ENCODE measurements around the gene RANBP3L.
"Not testable (repeated sequence)": the region's sequence is repeated elsewhere in the genome, so short reads cannot be mapped to it uniquely, and the experiment has no call there.

RANBP3L gene, protein sequence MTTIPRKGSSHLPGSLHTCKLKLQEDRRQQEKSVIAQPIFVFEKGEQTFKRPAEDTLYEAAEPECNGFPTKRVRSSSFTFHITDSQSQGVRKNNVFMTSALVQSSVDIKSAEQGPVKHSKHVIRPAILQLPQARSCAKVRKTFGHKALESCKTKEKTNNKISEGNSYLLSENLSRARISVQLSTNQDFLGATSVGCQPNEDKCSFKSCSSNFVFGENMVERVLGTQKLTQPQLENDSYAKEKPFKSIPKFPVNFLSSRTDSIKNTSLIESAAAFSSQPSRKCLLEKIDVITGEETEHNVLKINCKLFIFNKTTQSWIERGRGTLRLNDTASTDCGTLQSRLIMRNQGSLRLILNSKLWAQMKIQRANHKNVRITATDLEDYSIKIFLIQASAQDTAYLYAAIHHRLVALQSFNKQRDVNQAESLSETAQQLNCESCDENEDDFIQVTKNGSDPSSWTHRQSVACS

DNA sequence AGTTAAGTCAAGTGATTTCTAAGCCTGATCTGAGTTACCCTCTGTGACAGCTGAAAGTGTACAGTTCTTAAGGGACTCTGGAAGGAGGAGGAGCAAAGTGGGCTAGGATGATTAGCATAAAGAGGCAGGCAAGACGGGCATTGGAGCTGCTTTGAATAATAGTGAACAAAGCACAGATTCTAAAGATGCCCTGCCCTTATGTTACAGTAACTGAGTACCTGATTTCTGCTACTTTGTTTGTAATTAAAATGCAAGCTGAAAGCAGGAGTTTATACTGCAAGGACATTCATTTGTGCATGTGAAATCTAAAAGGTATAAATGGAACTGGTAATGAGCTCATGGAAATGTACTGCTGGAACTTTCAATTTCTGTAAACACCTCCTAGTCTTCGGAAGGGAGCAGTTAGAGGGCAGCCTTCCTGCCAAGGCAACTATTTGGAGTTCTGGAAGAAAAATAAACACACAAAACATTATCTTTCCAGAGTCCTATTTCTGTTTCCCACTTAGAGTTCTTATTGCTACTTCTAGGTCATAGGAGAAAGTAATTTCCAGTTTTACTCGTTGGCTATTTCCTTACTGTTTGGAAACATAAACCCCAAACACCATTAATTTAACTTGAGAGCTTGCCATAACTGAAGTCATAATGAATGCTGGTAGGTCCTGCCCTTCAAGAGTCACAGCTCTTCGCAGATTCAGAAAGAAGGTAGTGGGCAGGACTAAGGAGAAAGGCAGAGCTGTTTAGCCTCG lies at the start of gene RANBP3L:
RANBP3L (minus strand) TSS at position 45 of the 746 bp plus-strand sequence. CDS start 486 bp downstream, outside the sequence.
- no peak for DNase-seq

DNA sequence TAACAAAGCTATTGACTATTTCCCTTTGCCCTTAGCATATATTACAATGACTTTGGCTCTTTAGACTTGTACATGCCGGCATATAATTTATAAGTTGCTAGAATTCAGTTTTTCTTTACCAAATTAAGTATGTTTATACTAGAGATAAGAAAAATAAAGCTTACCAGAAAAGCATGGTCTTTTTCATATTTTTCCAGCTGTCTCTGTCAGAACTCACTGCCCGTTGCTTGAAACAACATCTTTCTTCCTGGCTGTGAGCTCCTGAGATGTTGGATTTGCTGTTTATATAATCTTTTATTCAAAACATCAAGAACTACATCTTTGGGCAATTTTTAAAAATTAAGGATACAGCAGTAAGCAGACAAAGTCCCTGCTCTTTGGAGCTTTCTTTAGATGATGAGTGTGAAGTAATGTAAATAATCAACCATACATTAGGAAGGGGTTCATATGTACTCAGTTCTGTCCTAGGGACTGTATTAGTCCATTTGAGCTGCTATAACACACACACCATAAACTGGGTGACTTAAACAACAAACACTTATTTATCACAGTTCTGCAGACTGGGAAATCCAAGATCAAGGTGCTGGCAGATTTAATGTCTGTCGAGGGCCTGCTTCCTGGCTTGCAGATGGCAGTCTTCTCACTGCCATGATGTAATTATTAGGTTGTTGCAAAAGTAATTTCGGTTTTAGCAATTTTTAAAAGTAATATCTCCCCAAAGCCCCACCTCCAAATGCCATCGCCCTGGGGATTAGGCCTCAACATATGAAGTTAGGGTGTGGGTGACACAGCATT lies 45.4 kb upstream of the RANBP3L start:
- DNase-seq: no peak

DNA sequence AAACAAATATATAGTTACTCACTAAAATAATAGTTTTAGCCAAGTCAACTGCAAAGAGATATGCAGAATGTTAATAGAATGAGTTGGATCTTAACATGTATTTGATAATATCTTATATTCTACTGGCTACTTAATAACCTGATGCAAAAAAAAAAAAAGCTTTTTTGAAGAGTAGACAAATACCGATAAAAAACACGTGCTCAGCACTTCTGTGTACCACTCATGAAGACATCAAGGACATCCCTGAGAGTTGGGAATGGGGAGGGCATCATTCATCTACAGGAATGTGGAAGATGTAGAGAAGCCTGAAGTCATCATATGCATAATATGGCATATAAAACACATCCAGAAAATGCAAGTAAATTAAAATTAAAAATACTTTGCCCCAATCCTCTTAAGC lies 43.2 kb upstream of the RANBP3L start:
- no peak for DNase-seq

DNA sequence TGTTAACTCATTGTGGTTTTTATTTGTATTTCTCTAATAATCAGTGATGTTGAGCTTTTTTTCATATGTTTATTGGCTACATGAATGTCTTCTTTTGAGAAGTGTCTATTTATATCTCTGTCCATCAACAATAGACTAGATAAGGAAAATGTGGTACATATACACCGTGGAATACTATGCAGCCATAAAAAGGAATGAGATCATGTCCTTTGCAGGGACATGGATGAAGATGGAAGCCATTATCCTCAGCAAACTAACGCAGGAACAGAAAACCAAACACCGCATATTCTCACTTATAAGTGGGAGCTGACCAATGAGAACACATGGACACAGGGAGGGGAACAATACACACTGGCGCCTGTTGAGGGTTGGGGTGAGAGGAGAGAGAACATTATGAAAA lies 40.0 kb upstream of the RANBP3L start:
- DNase-seq: not testable (repeated sequence)

DNA sequence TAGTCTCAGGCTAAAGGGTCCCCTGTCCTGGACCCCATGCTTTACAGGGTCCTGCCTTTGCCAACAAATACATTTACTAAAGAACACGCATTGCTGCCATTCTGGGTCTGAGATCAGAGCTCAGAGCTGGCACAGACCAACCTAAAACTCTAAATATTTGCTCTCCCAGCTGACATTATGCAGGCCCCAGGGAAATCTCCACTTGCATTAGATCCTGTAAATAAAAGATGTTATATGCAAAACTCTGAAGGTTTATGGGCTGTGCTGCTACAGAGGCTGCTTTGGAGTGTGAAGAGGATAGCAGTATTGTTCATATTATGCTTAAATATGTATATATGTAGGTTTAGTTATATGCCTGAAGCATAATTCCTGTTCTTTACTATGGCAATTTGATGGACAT lies 35.9 kb upstream of the RANBP3L start:
- no peak for DNase-seq

DNA sequence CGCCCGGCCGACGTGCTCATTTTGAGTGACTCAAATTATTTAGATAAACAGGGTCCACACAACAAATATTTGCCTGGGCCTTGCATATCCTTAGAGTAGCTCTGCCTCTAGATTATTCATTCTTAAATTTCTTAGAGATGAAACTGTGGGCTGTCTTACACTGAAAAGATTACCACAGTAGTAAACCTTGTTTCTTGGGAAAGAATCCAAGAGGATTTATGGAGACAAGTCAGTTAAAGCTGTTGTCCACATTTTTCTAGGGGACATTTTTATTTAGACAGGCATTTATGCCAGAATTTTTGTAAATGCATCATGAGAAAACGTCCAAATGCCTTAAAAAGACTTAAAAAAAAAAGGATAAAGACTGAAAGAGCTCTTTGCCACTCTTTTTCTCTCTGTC lies 32.6 kb upstream of the RANBP3L start:
- DNase-seq: no peak

DNA sequence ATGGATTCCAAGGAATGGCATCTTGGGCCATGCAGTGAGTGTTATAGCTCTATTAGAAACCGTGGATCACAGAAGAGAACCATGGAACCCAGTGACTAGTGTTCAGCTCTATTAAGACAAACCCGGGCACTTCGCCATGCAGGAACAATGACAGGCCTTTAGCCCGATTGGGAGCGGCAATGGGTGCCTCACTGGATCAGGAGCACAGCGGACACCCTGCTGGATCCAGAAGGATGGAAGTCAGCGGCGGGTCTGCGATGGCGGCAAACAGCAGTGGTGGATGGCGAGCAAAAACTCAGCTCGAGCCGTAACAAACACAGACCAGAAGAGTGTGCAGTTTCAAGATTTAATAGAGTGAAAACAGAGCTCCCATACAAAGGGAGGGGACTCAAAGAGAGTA lies 31.0 kb upstream of the RANBP3L start:
- not testable (repeated sequence) for DNase-seq

DNA sequence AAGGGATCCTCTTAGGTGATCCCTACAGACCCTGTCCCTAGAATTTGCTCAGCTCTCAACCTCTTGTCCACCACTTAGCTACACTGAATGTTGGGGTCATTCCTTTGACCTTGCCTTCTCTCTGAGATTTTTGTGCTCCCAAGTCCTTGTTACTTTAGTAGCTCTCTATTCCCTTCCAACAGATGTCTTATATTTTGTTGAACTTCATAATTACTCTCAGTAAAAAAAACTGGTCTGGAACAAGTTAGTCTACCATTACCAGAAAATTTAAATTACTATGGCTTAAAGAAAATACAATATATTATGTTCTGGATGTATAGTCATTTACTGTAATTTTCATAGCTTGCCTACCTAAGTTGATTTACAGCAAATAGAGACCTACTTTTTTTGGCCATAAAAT lies 23.5 kb upstream of the RANBP3L start:
- DNase-seq: no peak

DNA sequence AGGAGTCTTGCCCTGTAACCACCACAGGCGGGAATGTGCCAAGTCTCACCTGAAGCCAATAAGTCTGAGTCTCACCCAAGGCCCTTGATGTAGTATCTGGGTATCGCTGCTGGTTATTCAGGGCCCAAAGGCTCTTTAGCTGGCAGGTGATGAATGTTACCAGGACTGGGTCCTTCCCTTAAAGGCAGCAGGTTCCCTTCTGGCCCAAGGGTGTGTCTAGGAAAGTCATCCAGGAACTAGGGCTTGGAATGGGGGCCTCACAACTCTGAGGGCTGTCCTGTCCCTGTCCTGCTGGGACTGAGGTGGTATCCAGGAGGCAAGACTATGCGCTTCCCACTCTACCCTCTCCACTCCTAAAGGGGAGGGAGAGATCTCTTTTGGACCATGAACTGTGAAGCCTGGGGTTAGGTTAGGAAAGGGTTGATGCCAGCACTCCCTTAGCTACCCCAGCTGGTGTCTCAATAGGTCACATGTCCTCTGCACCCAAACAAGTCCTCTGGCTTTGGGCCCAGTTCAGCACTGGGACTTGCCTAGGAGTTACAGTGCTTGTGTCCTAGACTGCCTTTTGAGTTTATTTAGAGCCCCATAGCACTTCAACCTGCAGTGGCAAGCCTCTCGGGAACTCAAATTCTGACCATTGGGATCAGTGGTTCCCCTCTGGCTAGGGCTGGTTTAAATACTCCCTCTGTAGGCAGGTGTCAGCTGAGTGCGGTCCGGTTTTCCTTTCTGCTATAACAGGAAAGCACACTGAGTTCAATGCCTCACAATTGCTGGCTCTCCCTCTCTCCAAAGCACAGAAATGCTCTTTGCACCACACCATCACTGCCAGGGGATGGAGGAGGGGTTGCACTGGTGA lies 22.5 kb upstream of the RANBP3L start:
- no peak for DNase-seq

DNA sequence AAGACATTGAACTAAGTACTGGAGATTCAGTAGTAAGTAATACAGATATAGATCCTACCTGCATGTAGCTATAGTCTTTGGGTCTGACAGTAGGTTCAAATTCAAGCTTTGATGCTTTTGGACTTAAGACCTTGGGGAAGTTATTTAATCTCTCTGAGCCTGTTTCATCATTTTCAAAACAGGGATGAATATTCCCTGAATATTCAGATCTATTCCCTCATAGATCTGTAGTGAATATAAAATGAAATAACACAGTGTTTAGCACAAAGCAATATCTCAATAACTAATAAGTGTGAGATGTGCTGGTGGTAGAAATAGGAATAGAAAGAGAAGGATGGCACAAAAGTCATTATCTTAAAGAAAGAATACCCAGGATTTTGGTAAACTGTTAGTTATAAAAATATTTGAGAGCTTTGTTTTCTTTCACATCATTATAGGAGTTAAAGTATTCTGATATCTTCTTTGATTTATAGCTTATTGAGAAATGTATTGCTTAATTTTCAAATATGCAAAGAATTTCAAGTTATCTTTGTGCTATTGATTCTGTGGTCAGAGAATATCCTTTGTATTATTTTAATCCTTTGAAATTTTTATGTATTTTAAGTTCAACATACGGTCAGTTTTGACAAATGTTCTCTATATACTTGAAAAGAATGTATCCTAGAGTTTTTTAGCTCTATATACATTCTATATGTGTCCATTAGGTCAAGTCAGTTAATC lies 11.4 kb upstream of the RANBP3L start:
- no peak for DNase-seq

DNA sequence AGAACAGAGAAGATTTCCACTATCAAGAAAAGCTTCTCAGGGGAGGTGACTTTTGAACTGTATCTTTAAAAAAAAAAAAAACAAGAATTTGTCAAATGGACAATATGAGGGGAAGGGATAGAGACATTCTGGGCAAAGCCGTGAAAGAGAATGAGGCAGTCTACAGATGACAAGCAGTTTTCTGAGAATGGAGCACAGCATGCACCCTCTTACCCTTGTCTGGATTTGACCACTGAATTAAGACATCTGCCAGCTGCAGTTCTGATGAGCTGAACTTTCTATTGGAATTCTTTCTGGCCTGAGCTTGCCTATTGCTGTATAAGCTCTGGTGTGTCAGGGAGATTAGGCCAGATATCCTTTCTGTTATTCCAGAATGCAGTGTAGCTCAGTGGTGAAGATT lies 10.3 kb upstream of the RANBP3L start:
- DNase-seq: no peak

DNA sequence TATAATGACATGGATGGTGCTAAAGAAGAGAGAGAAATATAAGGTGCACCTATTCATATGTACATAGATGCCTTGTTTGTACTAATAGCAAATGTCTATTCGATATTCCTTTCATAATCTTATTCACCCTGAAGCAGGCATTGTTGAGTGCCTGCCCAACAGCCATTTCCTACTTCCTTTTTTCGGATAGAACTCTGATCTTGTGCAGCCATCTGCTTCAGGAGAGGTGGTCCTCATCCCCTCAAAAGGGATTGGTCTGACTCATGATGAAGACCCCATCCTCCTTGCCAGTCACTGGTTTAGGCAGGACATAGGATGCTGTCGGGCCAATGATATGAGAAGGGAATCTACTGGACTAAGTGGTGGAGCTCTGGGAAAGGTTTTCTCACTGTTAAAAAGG lies 8.4 kb upstream of the RANBP3L start:
- DNase-seq: no peak

DNA sequence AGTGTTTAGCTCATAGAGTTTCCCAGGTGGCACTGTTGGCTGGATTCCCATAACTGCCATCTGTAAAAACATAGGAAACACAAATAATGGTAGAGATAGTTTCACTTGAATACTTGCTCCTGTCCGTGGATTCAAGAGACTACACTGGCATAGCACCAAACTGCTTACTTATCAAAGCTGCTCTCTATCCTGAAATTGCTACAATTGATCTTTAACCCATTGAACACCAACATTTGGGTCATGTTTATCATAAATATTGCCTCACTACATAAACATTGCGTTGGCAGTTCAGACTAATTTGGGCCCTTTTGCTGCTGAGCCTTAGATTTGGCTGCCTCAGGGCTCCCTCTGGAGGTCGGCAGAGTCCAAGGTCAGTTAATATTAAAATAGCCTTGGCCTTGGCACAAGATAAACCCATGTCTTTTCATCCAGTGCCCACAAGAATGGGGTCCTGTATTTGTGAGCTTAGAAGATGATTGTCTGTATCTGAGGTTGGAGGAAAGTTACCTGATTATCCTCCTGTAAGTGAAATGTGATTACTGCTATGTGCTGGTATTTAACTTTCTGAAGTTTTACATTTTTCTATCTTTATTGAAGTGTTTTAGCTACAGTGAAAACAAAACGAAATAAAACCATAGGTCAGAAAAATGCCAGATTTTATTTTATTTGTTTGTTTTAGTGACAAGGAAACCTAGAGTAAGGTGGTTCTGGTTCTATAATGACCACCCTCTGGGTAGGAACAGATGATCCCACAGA lies 4.0 kb upstream of the RANBP3L start:
- peak in 1 of 2 donors; percentile 19 for DNase-seq

DNA sequence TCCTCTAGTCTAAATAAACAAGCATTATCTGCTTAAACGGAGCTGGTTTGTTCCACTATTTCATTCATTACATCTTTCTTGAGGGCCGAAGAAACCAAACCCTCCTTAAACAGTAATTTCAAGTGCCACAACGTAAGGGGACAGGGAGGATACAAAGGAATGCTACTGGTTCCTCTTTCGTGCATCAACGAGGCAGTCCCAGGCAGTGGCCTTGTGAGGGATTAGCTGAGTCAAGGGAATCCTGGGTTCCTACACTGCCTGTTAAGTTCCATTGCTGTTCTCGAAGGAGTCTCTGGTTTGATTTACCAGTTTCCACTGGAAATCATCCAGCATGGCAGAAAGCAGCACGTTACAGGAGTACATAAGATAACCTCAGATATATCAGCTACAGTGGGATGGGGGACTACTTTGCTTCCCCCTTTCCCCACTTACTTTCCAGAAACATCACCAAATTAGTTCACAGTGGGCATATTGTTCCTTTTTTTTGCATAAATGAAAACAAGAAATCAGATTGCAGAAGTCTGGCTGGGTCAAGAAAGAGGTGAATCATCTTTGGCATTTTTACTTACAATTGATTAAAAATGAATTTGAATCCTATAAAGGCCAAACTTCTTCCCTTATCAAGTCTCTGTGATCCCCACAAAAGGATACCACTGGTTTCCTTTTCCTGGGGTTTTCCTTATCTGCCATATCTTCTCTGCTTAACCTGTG lies 2.5 kb upstream of the RANBP3L start:
- no peak for DNase-seq

DNA sequence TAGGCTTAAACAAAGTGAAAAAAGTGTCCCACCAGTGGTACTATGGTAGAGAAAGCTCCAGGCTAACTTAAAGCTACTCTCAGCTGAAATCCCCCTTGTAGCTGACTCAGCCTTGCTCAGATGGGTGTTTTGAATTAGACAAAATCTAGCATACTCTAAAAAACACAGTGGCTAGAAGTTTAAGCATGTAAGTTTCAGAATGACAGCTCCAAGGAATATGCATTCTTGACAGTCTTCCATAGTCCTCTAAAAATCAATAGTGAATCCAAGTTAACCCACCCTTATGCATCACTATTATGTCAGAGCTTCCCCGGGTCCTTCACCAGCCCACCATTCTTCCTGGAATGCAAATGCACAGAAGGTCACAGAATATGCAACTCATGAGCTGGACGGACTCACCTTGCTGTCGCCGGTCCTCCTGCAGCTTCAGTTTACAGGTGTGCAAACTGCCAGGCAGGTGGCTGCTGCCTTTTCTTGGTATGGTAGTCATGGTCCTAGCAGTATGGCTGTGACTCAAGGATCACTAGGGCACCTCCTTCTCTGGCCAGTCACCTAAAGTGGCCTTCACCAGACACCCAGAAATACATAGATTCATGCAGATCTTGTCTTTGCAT lies 668 bp downstream of the RANBP3L start:
- no peak for DNase-seq

DNA sequence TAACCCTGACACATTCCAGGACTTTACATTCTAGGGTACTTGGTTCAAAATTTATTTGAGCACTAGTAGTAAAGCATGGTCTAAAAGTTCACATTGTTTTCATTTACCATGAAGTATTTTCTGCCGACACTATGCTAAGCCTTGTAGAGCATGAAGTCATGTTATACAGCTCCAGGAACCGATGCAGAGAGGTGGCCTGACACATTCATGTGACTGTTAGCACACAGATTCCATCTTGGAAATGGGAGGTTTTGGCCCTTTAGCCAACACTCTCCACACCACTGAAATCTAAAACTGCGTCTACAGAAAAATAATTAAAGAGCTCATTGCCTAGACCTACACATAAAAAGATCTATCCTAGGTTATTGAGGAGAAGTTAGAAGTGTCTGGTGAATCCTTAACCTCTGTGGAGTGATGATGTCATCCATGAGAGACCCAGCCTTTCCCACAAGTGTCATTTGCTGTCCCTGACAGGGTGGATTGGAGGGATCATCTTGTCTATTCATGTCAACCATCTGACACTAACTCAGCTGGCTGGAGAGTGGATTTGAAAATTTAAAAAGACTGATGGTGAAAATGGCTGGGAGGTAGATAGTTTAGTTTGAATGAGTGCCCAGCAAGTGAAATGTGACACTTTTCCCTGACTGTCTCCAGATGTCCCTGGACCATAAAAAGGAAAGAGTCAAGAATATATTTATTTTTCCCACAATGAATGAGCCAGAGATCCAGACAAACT lies 1.3 kb downstream of the RANBP3L start:
- no peak for DNase-seq

DNA sequence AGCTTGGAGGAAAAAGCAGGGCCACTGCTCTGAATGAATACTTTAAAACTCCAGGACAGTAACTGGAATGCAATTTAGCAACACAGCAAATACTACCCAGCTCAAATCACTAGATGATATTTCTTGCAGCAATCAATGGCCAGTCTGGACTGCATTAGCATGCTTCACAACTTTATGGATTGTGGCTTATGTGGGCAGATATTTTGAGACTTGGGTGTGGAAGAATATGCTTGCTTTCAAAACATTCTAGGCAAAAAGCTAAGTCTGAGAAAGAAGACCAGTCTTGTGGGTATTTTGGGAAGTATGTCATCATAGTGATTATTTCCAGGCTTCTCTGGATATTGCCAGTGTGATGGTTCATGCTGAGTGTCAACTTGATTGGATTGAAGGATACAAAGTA lies 3.1 kb downstream of the RANBP3L start:
- DNase-seq: no peak

DNA sequence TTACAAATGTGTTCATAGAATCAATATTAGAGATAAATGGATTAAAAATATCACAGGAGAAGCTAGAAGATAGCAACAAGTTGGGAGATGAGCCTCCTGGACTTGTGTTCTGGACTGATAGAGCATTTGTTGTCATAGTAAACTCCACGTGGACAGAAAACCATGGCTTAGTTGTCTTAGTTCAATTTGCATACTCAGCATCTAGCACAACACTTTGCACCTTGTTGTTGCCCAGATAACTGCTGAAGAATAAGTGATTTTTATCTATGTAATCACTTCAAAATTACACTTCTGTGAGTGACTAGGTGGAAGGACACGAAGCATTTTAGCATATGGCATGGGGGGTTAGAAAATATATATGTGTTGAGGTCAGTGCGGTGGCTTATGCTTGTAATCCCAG lies 4.0 kb downstream of the RANBP3L start:
- no peak for DNase-seq
